ENCODE results near the gene TXNDC12.
"Not testable (repeated sequence)": the region's sequence is repeated elsewhere in the genome, so short reads cannot be mapped to it uniquely, and the experiment has no call there.

Gene TXNDC12

DNA sequence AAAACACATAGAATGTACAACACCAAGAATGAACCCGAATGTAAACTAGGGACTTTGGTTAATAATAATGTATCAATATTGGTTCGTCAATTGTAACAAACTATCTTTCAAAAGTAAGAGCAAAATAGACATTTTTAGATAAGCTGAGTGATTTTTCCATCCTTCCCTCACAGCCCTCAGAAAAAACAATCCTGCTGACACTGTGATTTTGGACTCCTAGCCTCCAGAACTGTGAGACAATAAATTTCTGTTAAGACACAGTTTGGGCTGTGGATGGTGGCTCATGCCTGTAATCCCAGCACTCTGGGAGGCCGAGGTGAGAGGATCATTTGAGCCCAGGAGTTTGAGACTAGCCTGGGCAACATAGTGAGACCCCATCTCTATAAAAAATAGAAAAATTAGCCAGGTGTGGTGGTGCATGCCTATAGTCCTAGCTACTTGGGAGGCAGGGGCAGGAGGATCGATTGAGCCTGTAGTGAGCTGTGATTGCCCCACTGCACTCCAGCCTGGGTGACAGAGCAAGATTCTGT lies 9.3 kb downstream of the TXNDC12 start:
- DNase-seq (ENCODE audit: low read depth) = not testable (repeated sequence)

GRCh38 chr1:52045236-52045635 lies 9.8 kb downstream of the TXNDC12 start:
- DNase-seq (ENCODE audit: low read depth) = no peak

GRCh38 chr1:52041551-52042185 lies 13.3 kb downstream of the TXNDC12 start:
- DNase-seq (ENCODE audit: low read depth) = no peak

DNA sequence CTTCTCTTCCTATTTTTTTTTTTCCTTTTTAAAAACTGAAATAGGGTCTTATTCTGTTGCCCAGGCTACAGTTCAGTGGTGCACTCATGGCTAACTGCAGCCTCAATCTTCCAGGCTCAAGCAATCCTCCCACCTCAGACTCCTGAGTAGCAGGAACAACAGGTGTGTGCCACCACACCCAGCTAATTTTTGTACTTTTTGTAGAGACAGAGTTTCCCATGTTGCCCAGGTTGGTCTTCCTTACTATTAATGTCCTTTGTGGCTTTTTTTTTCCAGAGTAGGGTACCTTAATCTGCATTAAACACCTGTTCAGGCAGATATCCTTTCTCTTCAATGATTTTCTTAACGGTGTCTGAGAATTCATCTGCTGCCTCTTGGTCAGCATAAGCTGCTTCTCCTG lies 17.1 kb downstream of the TXNDC12 start:
- no peak for DNase-seq (ENCODE audit: low read depth)

DNA sequence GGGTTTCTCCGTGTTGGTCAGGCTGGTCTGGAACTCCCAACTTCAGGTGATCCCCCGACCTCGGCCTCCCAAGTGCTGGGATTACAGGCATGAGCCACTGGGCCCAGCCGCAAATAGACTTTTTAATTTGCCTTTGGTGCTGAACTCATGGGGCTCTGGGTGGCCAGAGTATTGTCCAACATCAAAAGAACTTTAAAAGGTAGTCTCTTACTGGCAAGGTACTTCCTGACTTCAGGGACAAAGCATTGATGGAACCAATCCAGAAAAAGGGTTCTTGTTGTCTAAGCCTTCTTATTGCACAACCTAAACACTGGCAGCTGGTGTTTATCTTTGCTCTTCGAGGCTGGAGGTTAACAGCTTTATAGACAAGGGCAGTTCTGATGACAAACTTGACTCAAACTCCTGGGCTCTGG lies 17.6 kb downstream of the TXNDC12 start:
- peak; percentile 45 for DNase-seq (ENCODE audit: low read depth)

GRCh38 chr1:52034050-52034384 lies 21.0 kb downstream of the TXNDC12 start:
- DNase-seq (ENCODE audit: low read depth) = no peak

- DNase-seq (ENCODE audit: low read depth) = peak; percentile 93
These were observed 21.6 kb downstream of the TXNDC12 start, which contains the start of gene KTI12 for GRCh38 chr1:52033190-52034049. KTI12 (minus strand) TSS chr1:52033810; CDS start chr1:52033761, 49 bp downstream.

DNA sequence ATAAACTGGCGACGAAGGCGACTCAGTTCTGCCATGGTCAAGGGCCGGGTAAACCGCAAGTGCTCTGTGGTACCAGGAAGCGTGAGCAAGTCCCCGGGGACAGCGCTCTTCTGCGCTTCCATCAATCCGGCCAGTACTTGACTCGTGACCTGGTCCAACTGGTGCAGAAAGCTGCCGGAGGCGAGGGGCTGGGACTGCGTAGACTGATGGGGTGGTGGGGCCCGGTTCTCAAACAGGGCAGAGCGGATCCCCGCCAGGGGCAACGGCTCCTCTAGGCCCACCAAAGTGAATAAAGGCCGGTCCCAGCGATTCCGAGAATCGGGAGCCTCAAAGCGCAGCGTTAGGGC lies 22.2 kb downstream of the TXNDC12 start:
- DNase-seq (ENCODE audit: low read depth) = peak; percentile 78

GRCh38 chr1:52032124-52032784 lies 22.7 kb downstream of the TXNDC12 start:
- no peak for DNase-seq (ENCODE audit: low read depth)

DNA sequence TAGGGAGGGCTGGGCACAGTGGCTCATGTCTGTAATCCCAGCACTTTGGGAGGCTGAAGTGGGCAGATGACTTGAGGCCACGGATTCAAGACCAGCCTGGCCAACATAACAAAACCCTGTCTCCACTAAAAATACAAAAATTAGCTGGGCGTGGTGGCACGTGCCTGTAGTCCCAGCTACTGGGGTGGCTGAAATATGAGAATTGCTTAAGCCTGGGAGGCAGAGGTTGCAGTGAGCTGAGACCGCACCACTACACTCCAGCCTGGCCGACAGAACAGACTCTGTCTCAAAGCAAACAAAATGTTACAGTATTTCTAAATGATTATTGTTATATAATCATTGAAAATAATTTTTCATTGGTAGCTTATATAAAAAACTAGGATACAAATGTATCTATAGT lies 26.2 kb downstream of the TXNDC12 start:
- DNase-seq (ENCODE audit: low read depth) = not testable (repeated sequence)

- DNase-seq (ENCODE audit: low read depth) = no peak
These were observed 26.7 kb downstream of the TXNDC12 start for GRCh38 chr1:52028328-52028727.

GRCh38 chr1:52026278-52026677 lies 28.7 kb downstream of the TXNDC12 start:
- DNase-seq (ENCODE audit: low read depth) = no peak

DNA sequence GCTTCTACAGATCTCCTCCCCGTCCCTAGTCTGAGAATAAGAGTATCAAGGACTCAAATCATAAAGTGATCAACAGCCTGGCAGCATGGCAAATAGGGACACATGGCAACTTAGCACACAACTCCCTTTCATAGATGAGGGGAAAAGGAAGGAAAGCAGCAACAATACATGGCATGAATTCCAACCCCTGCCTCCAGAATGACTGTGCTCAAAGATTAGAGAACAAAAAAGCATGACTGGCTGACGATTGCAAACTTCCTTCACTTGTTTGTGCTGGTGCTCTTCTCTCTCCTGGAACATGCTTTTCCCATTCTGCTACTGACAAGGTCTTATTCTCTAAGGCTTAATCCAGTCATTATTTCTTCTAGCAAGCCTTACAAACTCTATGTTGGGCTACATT lies 32.9 kb downstream of the TXNDC12 start:
- no peak for DNase-seq (ENCODE audit: low read depth)

GRCh38 chr1:52008071-52008809 lies 46.8 kb downstream of the TXNDC12 start:
- no peak for DNase-seq (ENCODE audit: low read depth)

GRCh38 chr1:52007215-52008002 lies 47.6 kb downstream of the TXNDC12 start:
- peak; percentile 52 for DNase-seq (ENCODE audit: low read depth)

- DNase-seq (ENCODE audit: low read depth) = not testable (repeated sequence)
These were observed 48.9 kb downstream of the TXNDC12 start for GRCh38 chr1:52006081-52006553.

- DNase-seq (ENCODE audit: low read depth) = peak; percentile 96
These were observed 49.4 kb downstream of the TXNDC12 start for GRCh38 chr1:52005548-52005947.

- no peak for DNase-seq (ENCODE audit: low read depth)
These were observed 51.1 kb downstream of the TXNDC12 start for GRCh38 chr1:52003877-52004276.

GRCh38 chr1:52002038-52002917 lies 52.7 kb downstream of the TXNDC12 start:
- peak; percentile 91 for DNase-seq (ENCODE audit: low read depth)

GRCh38 chr1:51998701-51999100 lies 56.3 kb downstream of the TXNDC12 start:
- DNase-seq (ENCODE audit: low read depth) = no peak

Measured in EH (cell line).